Gastroesophageal sphincter (tissue), 4 donors: ENCODE data around the gene ARHGAP6. TPM values are rescaled to one million over a fixed set of nuclear protein-coding genes. Genes with fewer than 3 reads are reported as not detected.

Experiments used
- ATAC-seq: fragments of 150-250 bp; one replicate; pipeline ENCODE4 v1.9.1; 2016; ENCODE audit warnings: mild to moderate bottlenecking, moderate library complexity
- H3K27ac ChIP-seq, 4 donors: fragments of 200-600 bp; sonication (generic) in 3 of 4; 1 replicate in 3 of 4; 2 replicates in 1 of 4; pipeline ENCODE4 v1.5.1; 2016 to 2019
- H3K27me3 ChIP-seq: fragments of 200-600 bp; sonication (generic); one replicate; pipeline ENCODE4 v1.5.1; 2019
- H3K36me3 ChIP-seq, 2 donors: fragments of 200-600 bp; sonication (generic); one replicate each; pipeline ENCODE4 v1.5.1; 2019; ENCODE audit warnings: control low read depth in 1 of 2
- H3K4me1 ChIP-seq, 3 donors: fragments of 200-600 bp; sonication (generic); 1 replicate in 2 of 3; 2 replicates in 1 of 3; pipeline ENCODE4 v1.5.1; 2016 to 2019; ENCODE audit warnings: control low read depth in 2 of 3
- H3K4me3 ChIP-seq, 2 donors: fragments of 200-600 bp; sonication (generic); one replicate each; pipeline ENCODE4 v1.5.1; 2019; ENCODE audit warnings: mild to moderate bottlenecking in 1 of 2, moderate library complexity in 1 of 2
- H3K9me3 ChIP-seq, 3 donors: fragments of 200-600 bp; sonication (generic); one replicate each; pipeline ENCODE4 v1.5.1; 2017 to 2019; ENCODE audit warnings: control low read depth in 2 of 3
- CTCF ChIP-seq, 4 experiments: fragments of 200-600 bp in 2 of 4; fragments of 450-650 bp in 2 of 4; sonication (generic) in 1 of 4; IDR thresholded peaks; one replicate each; pipeline ENCODE4 v1.5.1; 2017 to 2019; ENCODE audit warnings: antibody characterized with exemption in 4 of 4, mild to moderate bottlenecking in 2 of 4, moderate library complexity in 2 of 4
- EP300 ChIP-seq: sonication (generic); formaldehyde crosslinking; IDR thresholded peaks from one replicate; pipeline ENCODE4 v1.6.1; 2017; ENCODE audit warnings: antibody characterized with exemption, mild to moderate bottlenecking
- POLR2A ChIP-seq, 2 donors: fragments of 450-650 bp; IDR thresholded peaks; one replicate each; pipeline ENCODE4 v1.6.1; 2017; ENCODE audit warnings: antibody characterized with exemption in 2 of 2, mild to moderate bottlenecking in 2 of 2, moderate library complexity in 1 of 2
- POLR2AphosphoS5 ChIP-seq: sonication (generic); formaldehyde crosslinking; IDR thresholded peaks from one replicate; pipeline ENCODE4 v1.6.1; 2017; ENCODE audit warnings: antibody characterized with exemption
- WGBS, 2 donors: methylation state at CpG; one replicate each; pipeline ENCODE4 v1.1.5; 2018; ENCODE audit warnings: low coverage in 1 of 2; 5-methylcytosine and 5-hydroxymethylcytosine counted together
- total RNA-seq, 4 donors: library from RNA; depleted of rRNA; stranded (reverse); fragments of >200 nt; gene quantifications; one replicate each; pipeline ENCODE4 v1.1.0, GENCODE V29; 2016

ARHGAP6 gene
- total RNA-seq, 4 donors from 2014 or later, result 25.2 to 35.1 (median 31.8) TPM

- Histone ChIP-seq H3K27ac (no peak overlapping the region), H3K36me3 (no peaks in the 10 kb centered on the region), H3K9me3 (no peaks in the 10 kb centered on the region), H3K27me3 (no peaks in the 10 kb centered on the region), H3K4me3 (no peak overlapping the region), H3K4me1 (no peaks in the 10 kb centered on the region)
- TF ChIP-seq CTCF (IDR thresholded peaks at IDR 0.05) (no peak), EP300 (no peak), POLR2A (IDR thresholded peaks at IDR 0.05) (no peak), POLR2AphosphoS5 (no peak)
- 21 to 40% methylated on average over 3 of the region's 3 CpGs for WGBS, 2 donors
- no peak for ATAC-seq
These were observed 18.6 kb downstream of the ARHGAP6 start for GRCh38 chrX:11647138-11647537.

GRCh38 chrX:11641349-11642065 lies 24.2 kb downstream of the ARHGAP6 start:
- Histone ChIP-seq H3K4me3 (no peak overlapping the region), H3K27me3 (no peaks in the 10 kb centered on the region), H3K36me3 (no peaks in the 10 kb centered on the region), H3K9me3 (no peaks in the 10 kb centered on the region), H3K27ac (no peak overlapping the region), H3K4me1 (peaks cover 0 to 14% (median 0%) of the 10 kb centered on the region in 3 donors)
- no peak for ATAC-seq
- 51 to 67% methylated on average over 8 to 9 of the region's 9 CpGs for WGBS, 2 donors
- TF ChIP-seq POLR2AphosphoS5 (no peak), POLR2A (IDR thresholded peaks at IDR 0.05) (no peak), EP300 (no peak), CTCF (IDR thresholded peaks at IDR 0.05) (no peak)

GRCh38 chrX:11640089-11640488 lies 25.6 kb downstream of the ARHGAP6 start:
- H3K4me1 ChIP-seq, result peaks cover 0 to 14% (median 0%) of the 10 kb centered on the region in 3 donors
- no peak for ATAC-seq
- 22 to 36% methylated on average over 4 of the region's 4 CpGs for WGBS, 2 donors
- H3K36me3 ChIP-seq, result no peaks in the 10 kb centered on the region
- no peak overlapping the region for H3K4me3 ChIP-seq
- no peaks in the 10 kb centered on the region for H3K9me3 ChIP-seq
- no peak for TF ChIP-seq POLR2A (IDR thresholded peaks at IDR 0.05)
- TF ChIP-seq CTCF (IDR thresholded peaks at IDR 0.05), result no peak
- TF ChIP-seq POLR2AphosphoS5, result no peak
- no peak for TF ChIP-seq EP300
- H3K27me3 ChIP-seq, result no peaks in the 10 kb centered on the region
- no peak overlapping the region for H3K27ac ChIP-seq

- H3K27ac ChIP-seq, result no peak overlapping the region
- H3K4me1 ChIP-seq, result no peaks in the 10 kb centered on the region
- H3K4me3 ChIP-seq, result no peak overlapping the region
- no peaks in the 10 kb centered on the region for H3K9me3 ChIP-seq
- no peaks in the 10 kb centered on the region for H3K27me3 ChIP-seq
- TF ChIP-seq POLR2A (IDR thresholded peaks at IDR 0.05) (no peak), POLR2AphosphoS5 (no peak), CTCF (IDR thresholded peaks at IDR 0.05) (no peak), EP300 (no peak)
- no peaks in the 10 kb centered on the region for H3K36me3 ChIP-seq
- 20 to 40% methylated on average over 1 of the region's 1 CpG for WGBS, 2 donors
- no peak for ATAC-seq
These were observed 33.0 kb downstream of the ARHGAP6 start for GRCh38 chrX:11632732-11633131.

- TF ChIP-seq POLR2A (IDR thresholded peaks at IDR 0.05), result no peak
- no peak for TF ChIP-seq POLR2AphosphoS5
- TF ChIP-seq EP300, result no peak
- no peak for TF ChIP-seq CTCF (IDR thresholded peaks at IDR 0.05)
- Histone ChIP-seq H3K27me3 (no peaks in the 10 kb centered on the region), H3K27ac (peak overlapping the region in 1 of 4 donors; percentile 59), H3K36me3 (no peaks in the 10 kb centered on the region), H3K9me3 (no peaks in the 10 kb centered on the region), H3K4me1 (no peaks in the 10 kb centered on the region), H3K4me3 (no peak overlapping the region)
- 0 to 25% methylated on average over 1 to 4 of the region's 4 CpGs for WGBS, 2 donors
- peak; percentile 87 for ATAC-seq
These were observed 36.0 kb downstream of the ARHGAP6 start for GRCh38 chrX:11629593-11630211.
